GM15510 (cell line): ENCODE data around the gene AFM.

Source experiments
- POLR2A ChIP-seq: IDR thresholded peaks from 3 replicates; pipeline ENCODE4 v1.6.1; 2011; ENCODE audit warnings: borderline replicate concordance; ENCODE audit not compliant: insufficient read length; ENCODE audit errors: extremely low read depth

The AFM gene

DNA sequence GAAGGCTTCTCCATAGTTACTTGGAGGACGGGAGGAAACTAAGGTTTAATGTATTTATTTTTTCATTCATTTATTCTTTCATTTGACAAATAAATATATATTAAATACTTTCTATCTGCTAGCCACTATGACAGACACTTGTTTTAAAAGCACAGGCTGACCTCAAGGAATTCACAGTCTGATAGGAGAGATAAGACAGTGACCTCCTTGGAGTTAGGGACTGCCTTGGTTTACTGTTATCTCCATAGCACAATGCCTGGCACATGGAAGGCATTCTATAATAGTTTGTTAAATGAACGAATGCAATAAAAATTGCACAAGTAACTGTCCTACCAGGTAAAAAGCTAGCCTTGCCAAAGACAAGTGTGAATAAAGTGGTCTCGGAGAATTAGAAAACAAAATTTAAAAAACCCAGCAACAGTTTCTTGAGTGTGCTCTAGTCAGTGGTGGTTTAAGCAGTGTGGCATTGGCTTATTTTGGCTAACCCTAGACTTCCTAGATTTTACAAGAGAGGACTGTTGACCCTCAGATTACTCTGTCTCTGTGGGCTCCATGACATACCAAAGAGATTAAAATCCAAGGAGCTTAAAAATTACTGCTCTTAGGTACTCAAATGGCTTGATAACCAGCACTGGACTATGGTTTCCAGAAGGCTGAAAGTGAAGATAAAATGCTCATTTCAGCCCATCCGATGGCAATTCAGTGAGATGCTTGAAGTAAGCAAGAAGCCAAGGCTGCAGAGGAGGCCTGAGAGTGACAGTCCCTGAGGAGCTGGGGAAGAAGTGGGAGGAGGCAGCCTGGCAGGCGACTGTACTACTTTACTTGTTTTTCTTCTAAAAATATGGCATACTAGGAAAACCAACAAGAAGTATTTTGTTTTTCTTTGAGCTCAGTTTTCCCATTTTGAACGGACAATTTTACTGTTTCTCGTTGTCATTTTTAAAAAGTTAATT, 35.9 kb upstream of the AFM start:
- no peak for TF ChIP-seq POLR2A

DNA sequence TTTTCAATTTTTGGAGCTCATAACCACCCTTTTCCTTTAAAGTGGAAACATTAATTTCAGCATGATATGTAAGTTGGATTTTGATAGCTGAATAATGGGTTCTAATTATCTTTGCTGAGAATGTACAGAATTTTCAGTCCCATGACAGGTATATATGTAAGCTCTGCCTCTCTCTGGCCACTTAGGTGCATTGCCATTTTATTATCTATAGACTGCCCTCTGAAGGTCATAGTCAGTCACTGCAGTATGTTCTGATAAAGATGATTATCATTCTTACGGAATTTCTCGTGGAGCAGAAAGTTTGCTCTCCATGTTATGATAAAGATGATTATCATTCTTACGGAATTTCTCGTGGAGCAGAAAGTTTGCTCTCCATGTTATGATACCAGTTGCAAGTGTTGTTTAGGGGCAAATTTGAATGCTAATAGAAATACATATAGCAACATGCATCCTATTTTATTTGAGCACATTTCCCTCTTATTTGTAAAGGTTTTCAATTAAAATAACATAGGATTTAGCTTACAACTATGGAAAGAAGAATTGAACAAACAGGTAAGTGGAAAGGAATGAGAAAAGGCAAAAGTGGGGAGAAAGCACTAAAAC, 35.1 kb upstream of the AFM start:
- no peak for TF ChIP-seq POLR2A

DNA sequence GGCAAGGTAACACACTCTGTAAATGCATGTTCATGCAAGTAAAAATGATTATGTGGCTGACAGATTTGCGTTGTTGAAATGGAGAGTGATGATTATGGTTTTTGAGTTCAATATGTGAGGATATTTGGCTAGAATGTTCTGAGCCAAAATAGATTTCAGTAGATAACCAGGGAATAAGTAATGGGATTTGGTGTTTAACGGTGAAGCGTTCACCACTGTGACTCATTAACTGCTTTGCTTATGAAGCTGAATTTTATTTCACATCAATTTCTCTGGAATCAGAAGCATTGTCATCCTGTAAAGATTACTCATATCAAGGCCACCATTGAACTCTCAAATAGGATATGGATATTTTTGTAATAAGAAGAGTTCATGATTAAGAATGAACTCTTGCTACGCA, 33.9 kb upstream of the AFM start:
- no peak for TF ChIP-seq POLR2A

DNA sequence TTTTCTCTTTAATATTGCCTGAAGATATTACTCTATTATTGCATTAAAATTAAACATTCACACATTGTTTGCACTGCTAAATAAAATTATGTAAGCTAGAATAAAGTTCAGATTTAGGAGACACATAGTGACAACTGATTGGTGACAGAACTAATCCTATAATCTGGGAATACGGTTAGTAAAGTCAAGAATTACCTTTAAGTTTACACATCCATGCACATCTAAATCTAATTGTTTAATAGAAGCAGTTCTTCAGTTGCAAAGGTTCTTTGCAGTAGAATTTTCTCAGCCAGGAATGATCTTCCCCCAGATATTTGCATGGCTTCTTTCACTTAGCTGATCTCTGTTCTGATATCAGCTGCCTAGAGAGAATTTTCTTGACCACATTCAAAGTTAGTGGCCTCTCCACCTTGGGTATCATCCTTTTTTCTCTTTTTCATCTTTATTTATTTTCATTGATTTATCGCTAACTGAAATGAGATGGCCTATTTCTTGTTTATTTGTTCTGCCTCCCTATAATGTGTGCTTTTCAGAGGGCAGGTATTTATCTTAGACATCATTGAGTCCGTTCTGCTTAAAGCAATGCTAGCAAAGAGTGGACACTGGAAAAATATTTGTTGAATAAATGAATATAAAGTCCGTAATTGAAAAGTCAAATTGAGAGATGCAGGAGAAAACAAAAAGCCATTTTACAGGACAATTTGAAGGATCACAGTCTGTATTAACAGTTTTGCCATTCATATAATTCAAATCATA, 32.9 kb upstream of the AFM start:
- TF ChIP-seq POLR2A = no peak

DNA sequence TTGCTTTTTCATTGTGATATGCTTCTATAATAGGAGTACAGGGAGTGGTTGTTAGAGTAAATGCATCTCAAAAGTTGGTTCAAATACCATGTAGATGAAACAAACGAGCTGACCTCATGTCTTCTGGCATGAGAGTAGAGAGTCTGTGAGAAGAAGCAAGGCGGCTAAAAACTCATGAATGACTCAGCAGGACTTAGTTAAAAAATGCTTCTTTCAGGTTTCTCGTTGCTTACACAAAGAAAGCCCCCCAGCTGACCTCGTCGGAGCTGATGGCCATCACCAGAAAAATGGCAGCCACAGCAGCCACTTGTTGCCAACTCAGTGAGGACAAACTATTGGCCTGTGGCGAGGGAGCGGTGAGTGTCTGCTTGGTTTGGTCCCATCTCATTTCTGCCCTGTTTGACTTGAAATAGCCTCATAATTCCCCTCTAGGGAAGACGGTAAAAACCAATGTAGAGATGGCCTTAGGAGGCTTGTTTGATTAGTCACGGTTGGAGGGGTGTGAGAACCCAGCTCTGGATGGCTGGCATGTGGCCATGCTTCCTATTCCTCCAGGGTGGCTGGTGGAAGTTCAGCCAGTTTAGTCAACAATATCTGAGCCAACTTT, 31.0 kb upstream of the AFM start:
- no peak for TF ChIP-seq POLR2A

DNA sequence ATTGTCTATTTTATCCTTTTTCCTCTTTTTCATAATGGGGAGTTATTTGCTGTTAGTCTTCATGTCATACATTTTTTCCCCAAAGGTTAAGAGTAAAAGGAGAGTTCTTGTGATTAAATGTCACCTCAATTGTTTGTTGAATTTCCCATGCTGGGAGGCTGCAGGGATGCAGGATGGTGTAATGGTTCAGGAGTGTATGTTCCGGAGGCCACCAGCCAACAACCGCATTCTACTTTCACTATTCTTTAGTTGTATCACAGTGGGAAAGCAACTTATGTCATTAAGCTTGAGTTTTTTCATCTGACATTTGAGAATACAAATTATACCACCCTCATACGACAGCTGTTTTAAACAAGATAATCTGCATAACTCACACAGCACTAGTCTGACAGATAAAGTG, 30.1 kb upstream of the AFM start:
- no peak for TF ChIP-seq POLR2A

DNA sequence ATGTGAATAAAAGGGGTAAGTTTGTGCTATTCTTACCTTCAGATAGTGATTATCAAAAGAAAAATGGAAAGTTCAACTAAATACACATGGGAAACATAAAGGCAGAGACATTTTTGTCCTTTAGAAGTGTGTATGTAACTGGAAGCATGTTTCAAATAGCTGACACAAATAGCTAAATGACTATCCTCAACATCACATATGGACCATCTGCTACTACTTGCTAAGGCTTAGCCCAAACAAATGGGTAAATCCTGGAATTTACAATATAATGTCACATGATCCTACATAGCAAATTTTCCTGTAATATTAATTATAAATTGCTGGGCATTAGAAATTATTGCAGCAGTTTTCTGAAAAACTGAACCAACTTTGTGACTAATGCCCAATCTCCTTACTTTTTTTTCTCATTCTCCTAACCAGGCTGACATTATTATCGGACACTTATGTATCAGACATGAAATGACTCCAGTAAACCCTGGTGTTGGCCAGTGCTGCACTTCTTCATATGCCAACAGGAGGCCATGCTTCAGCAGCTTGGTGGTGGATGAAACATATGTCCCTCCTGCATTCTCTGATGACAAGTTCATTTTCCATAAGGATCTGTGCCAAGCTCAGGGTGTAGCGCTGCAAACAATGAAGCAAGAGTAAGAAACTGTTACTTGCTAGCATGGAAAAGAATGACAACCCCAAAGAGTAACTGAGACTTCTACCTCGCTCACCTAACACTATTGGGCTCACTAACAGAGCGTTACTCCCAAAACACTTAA, 29.4 kb upstream of the AFM start:
- no peak for TF ChIP-seq POLR2A

DNA sequence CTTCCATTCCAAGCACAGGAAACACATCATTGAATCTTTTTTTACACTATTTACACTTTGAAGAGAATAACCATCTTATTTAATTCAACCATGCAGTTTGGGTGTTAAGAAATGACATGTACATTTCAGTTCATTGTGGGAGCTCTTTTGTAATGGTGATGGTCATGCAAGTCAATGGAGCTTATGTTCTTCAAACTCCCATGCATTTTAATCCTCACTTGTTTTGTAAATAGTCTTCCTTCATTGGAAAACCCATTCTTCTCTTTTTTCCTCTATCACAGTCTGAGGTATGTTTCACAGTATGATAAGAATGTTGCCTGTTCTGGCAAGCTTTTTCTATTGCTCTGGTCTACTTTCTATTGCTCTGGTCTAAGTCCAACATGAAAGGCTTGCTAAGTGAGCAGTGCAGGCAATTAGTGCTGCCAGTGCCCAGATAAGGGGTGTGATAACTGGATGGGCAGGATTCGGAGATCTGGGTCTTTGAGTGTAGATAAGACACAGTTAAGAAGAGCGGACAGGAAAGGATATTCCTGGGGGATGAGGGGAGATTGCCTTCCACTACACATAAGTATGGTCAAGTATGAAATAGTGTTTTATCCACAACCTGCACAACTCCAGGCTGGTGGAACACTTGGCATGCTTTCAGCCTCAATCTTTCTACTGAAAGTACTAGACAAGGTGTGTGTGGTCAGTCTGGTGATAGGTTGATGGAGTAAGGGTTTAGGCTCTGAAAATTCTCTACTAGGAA, 28.4 kb upstream of the AFM start:
- TF ChIP-seq POLR2A = no peak

DNA sequence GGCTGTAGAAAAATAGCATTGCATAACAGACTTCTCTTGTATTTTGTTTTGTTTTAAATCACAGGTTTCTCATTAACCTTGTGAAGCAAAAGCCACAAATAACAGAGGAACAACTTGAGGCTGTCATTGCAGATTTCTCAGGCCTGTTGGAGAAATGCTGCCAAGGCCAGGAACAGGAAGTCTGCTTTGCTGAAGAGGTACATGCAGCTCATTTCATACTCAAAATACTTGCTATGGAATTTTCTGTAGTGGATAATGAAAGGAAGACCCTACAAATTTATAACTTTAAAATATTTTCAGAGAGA, 27.9 kb upstream of the AFM start:
- TF ChIP-seq POLR2A = no peak

DNA sequence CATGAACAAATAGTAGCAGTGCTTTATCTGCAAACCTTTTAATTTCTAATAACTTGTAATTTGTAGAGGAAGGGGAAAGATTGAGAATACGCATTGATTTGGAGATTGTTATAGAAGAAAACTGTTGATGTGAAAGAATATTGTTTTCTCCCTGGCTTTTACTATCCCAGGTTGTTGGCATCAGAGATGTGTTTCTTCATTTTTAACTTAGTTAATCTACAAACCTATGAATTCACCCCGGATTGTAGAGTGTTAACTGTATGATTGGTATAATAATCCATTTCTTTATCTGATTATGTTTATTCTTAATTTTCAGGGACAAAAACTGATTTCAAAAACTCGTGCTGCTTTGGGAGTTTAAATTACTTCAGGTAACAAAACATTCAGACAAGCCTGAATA, 26.6 kb upstream of the AFM start:
- no peak for TF ChIP-seq POLR2A

DNA sequence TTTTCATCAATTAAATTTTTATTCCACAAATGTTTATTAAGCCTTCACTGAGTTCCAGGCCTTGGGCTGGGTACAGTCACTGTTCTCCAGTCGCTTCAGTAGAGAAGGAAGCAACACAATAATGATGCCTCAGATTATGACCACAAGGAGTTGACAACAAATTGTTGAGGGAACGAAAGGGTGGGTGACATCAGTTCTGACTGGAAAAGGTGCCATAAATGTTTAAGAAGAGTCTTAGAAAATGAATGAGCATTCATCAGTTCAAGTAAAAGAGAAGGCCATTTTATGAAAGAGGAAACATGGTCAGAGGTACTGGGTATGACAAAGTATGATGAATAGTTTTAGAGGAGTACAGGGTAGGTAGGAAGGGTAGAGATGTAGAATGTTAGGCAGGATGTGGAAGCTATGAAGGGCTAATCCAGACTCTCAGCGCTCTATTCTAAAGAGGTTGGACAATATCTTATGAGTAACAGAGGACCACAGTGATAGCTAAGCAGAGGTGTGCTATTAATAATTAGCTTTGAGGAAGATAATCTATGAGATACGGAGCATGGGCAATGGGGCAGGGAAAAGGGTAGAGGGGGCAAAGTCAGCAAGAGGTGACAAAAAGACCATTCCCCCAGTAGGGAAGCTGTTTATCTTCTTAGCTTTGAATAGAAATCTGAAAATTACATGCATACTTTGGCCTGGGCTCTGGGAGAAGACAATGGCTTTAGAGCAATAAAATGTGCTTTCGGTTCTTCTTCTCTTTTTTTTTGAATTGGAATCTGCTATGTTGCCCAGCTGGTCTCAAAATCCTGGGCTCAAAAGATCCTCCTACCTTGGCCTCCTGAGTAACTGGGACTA, 25.1 kb upstream of the AFM start:
- TF ChIP-seq POLR2A = no peak

DNA sequence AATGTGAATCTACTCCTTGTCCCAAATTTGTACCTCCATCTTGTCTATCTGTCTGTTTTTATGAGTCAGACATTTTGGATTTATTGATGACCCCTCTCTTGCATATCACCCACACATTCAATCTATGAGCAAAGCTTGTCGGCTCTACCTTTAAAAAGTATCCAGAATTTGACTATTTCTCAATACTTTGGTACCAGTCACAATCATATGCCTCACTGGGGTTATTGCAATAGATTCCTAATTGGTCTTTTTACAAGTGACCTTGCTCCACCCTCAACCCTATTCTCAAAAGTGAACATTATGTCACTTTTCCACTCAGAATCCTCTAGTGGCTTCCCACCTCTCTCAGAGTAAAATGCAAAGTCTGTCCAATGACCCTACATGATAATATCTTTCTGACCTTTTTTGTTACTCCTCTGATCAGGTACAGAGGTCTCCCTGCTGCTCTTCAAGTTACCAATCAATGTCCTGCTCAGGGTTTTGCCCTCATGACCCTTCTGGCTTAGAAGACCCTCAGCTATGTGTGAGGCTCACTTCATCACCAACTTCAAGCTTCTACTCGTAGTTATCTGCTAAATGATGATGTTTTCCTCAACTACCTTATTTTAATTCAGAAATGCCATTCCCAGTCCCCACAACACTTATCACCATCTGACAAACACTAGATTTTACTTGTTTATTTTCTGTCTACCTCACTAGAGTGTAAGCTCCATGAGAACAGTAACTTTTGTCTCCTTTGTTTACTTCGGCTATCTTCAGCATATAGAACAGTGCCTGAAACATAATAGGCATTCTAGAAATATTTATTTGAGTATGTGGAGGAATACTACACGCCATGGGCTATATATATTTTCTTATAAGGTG, 23.1 kb upstream of the AFM start:
- no peak for TF ChIP-seq POLR2A
